Hepatocyte (in vitro differentiated cells): Measurements from ENCODE around the gene SMIM33. TPM values are rescaled to one million over a fixed set of nuclear protein-coding genes. Genes with fewer than 3 reads are reported as not detected.

Experiments
- DNase-seq: peaks from one replicate; pipeline ENCODE4 v3.0.0-alpha.2; 2016; ENCODE audit warnings: low spot score
- H2AFZ ChIP-seq: fragments of 200-600 bp; sonication (generic); 2 replicates; pipeline ENCODE4 v1.6.0; 2016; ENCODE audit warnings: antibody characterized with exemption, mild to moderate bottlenecking
- H3K27ac ChIP-seq: fragments of 200-600 bp; sonication (generic); 2 replicates; pipeline ENCODE4 v1.5.1; 2016; ENCODE audit warnings: mild to moderate bottlenecking
- H3K27me3 ChIP-seq: fragments of 200-600 bp; sonication (generic); 2 replicates; pipeline ENCODE4 v1.6.1; 2016
- H3K36me3 ChIP-seq: fragments of 200-600 bp; sonication (generic); replicated peaks from 2 replicates; pipeline ENCODE4 v1.5.1; 2016; ENCODE audit warnings: low read depth; ENCODE audit not compliant: insufficient read depth
- H3K4me1 ChIP-seq: fragments of 200-600 bp; sonication (generic); 2 replicates; pipeline ENCODE4 v1.5.1; 2016; ENCODE audit warnings: mild to moderate bottlenecking, moderate library complexity; ENCODE audit not compliant: insufficient read depth
- H3K4me2 ChIP-seq: fragments of 200-600 bp; sonication (generic); 2 replicates; pipeline ENCODE4 v1.6.0; 2016
- H3K4me3 ChIP-seq: fragments of 200-600 bp; sonication (generic); 2 replicates; pipeline ENCODE4 v1.5.1; 2016; ENCODE audit warnings: mild to moderate bottlenecking
- H3K79me2 ChIP-seq: fragments of 200-600 bp; sonication (generic); 2 replicates; pipeline ENCODE4 v1.6.0; 2017; ENCODE audit warnings: mild to moderate bottlenecking
- H3K9me2 ChIP-seq: fragments of 200-600 bp; sonication (generic); replicated peaks from 2 replicates; pipeline ENCODE4 v1.6.0; 2017; ENCODE audit warnings: mild to moderate bottlenecking; ENCODE audit not compliant: insufficient read depth
- H3K9me3 ChIP-seq: fragments of 200-600 bp; sonication (generic); 2 replicates; pipeline ENCODE4 v1.5.1; 2016; ENCODE audit warnings: low read depth, mild to moderate bottlenecking
- H4K20me1 ChIP-seq: fragments of 200-600 bp; sonication (generic); 2 replicates; pipeline ENCODE4 v1.6.0; 2016; ENCODE audit warnings: mild to moderate bottlenecking; ENCODE audit not compliant: insufficient read depth, poor library complexity, severe bottlenecking
- EZH2 ChIP-seq: fragments of 200-600 bp; sonication (generic); IDR thresholded peaks from 2 replicates; pipeline ENCODE4 v1.6.1; 2016; ENCODE audit warnings: antibody characterized with exemption, mild to moderate bottlenecking, borderline replicate concordance
- EZH2phosphoT487 ChIP-seq: fragments of 200-600 bp; sonication (generic); IDR thresholded peaks from one replicate; pipeline ENCODE4 v1.6.1; 2018; ENCODE audit warnings: antibody characterized with exemption, mild to moderate bottlenecking, low read depth, moderate library complexity; ENCODE audit not compliant: unreplicated experiment, severe bottlenecking
- WGBS: methylation state at CpG from one replicate; pipeline ENCODE4 v1.1.6; 2016; ENCODE audit warnings: low lambda C conversion rate; ENCODE audit errors: missing lambda C conversion rate; 5-methylcytosine and 5-hydroxymethylcytosine counted together
- polyA plus RNA-seq: library from polyadenylated mRNA; unstranded; fragments of >200 nt; fragmentation: Nextera tagmentation; extraction: Ambion mirVana; gene quantifications from 2 replicates; pipeline ENCODE4 v1.2.1, GENCODE V29; 2016
- total RNA-seq: library from RNA; depleted of rRNA; stranded (reverse); fragments of >200 nt; gene quantifications from 2 replicates; pipeline ENCODE4 v1.2.3, GENCODE V29; 2014
- TF ChIP-seq, protein P1 (sequence below): fragments of 200-600 bp; sonication (generic); IDR thresholded peaks from 2 replicates; pipeline ENCODE4 v1.5.1; 2016; ENCODE audit warnings: antibody characterized with exemption, mild to moderate bottlenecking; ENCODE audit not compliant: poor library complexity

The SMIM33 gene
- total and polyA plus RNA-seq, 2 experiments from 2014 or later = not detected

DNA sequence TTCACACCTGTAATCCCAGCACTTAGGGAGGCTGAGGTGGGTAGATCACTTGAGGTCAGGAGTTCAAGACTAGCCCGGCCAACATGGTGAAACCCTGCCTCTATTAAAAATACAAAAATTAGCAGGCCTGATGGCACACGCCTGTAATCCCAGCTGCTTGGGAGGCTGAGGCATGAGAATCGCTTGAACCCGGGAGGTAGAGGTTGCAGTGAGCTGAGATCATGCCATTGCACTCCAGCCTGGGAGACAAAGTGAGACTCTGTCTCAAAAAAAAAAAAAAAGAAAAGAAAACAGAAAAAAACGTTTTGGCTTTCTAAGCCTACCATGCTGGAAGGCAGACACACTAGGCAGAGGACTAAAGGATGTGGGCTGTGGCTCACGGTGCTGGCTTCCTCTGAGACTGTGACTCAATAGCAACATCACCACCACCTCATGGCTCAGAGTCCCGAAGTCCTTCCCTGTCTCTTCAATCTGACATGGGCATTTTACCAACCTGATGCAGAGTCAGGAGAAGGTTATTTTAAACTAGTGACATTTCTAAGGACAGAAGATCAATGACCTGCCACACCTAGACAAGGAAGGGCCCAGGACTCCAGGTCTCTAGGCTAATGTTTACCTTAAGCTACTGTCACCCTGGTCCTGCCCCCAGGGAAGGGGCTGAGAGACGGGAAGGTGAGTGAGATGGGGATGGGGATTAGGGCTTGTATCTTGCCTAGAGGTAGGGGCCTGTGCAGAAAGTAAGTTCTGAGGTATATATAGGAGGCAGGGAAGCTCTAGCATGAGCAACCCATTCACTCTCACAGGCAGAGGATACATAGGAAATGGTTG, 12.0 kb upstream of the SMIM33 start:
- peak overlapping the region; percentile 4 for H3K27ac ChIP-seq
- no peaks in the 10 kb centered on the region for H3K36me3 ChIP-seq
- H3K27me3 ChIP-seq = no peaks in the 10 kb centered on the region
- no peaks in the 10 kb centered on the region for H3K4me1 ChIP-seq
- peak overlapping the region; percentile 9 for H3K4me2 ChIP-seq
- TF ChIP-seq EZH2phosphoT487 (no peak), EZH2 (no peak)
- TF ChIP-seq, protein P1, sequence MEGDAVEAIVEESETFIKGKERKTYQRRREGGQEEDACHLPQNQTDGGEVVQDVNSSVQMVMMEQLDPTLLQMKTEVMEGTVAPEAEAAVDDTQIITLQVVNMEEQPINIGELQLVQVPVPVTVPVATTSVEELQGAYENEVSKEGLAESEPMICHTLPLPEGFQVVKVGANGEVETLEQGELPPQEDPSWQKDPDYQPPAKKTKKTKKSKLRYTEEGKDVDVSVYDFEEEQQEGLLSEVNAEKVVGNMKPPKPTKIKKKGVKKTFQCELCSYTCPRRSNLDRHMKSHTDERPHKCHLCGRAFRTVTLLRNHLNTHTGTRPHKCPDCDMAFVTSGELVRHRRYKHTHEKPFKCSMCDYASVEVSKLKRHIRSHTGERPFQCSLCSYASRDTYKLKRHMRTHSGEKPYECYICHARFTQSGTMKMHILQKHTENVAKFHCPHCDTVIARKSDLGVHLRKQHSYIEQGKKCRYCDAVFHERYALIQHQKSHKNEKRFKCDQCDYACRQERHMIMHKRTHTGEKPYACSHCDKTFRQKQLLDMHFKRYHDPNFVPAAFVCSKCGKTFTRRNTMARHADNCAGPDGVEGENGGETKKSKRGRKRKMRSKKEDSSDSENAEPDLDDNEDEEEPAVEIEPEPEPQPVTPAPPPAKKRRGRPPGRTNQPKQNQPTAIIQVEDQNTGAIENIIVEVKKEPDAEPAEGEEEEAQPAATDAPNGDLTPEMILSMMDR = no peak
- no peak for DNase-seq
- H3K9me2 ChIP-seq = no peaks in the 10 kb centered on the region
- H2AFZ ChIP-seq = no peak overlapping the region
- no peaks in the 10 kb centered on the region for H3K79me2 ChIP-seq
- no peaks in the 10 kb centered on the region for H3K9me3 ChIP-seq
- no peak overlapping the region for H3K4me3 ChIP-seq
- H4K20me1 ChIP-seq = no peaks in the 10 kb centered on the region
- WGBS = 71% methylated on average over 8 of the region's 8 CpGs

DNA sequence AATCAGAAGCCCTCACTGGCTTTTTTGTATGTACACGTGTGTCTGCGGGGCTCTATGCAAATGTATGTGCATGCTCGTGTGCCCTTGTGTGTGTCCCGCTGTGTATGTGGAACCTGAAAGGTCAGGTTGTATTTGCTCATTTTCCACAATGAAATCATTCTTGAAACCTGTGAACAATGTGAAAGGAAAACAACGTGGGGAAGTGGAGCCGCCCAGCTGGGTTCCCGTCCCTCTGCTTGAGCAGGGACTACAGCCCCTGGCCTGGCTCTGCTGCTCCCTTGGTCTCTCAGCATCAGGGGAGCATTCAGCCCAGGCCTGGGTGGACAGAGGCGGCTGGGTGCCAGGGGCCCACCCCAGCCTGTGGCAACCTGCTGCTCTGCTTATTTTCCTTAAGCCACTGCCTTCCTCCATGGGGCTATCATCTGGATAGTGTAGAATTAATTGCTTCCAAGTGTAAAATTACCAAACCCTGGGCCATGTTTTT, 11.3 kb upstream of the SMIM33 start:
- H3K4me3 ChIP-seq = no peak overlapping the region
- H3K27me3 ChIP-seq = no peaks in the 10 kb centered on the region
- no peaks in the 10 kb centered on the region for H3K9me3 ChIP-seq
- WGBS = 60% methylated on average over 8 of the region's 8 CpGs
- no peak overlapping the region for H2AFZ ChIP-seq
- DNase-seq = no peak
- no peaks in the 10 kb centered on the region for H3K36me3 ChIP-seq
- no peaks in the 10 kb centered on the region for H3K4me1 ChIP-seq
- H3K27ac ChIP-seq = peak overlapping the region; percentile 34
- peak overlapping the region; percentile 9 for H3K4me2 ChIP-seq
- H3K79me2 ChIP-seq = no peaks in the 10 kb centered on the region
- no peak for TF ChIP-seq EZH2phosphoT487
- TF ChIP-seq, protein P1 = no peak
- no peak for TF ChIP-seq EZH2
- H3K9me2 ChIP-seq = no peaks in the 10 kb centered on the region
- H4K20me1 ChIP-seq = no peaks in the 10 kb centered on the region

DNA sequence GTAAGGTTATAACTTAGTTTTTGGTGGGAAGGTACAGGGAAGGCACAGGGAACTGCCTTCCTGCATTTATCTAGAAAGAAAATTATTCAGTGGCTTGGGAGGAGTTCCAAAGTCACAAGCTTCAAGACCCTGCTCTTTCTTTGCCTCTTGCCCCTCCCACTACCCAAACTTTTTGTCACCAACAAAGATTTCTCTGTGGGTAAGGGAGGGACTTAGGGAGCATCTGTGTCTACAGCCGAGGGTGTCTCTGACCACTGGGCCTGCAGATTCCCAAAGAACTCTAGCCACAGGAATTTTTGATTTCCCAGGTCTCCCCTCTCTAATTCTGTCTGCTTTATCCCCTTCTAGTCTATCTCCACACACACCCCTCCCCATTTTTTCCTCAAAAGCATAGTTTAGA, 10.3 kb upstream of the SMIM33 start:
- Histone ChIP-seq H4K20me1 (no peaks in the 10 kb centered on the region), H3K9me3 (no peaks in the 10 kb centered on the region), H3K36me3 (no peaks in the 10 kb centered on the region), H3K79me2 (no peaks in the 10 kb centered on the region), H3K4me3 (no peak overlapping the region), H3K9me2 (no peaks in the 10 kb centered on the region), H2AFZ (no peak overlapping the region), H3K27me3 (no peaks in the 10 kb centered on the region), H3K4me2 (no peak overlapping the region), H3K27ac (no peak overlapping the region), H3K4me1 (no peaks in the 10 kb centered on the region)
- no peak for DNase-seq
- WGBS = 64% methylated on average over 1 of the region's 1 CpG
- TF ChIP-seq EZH2phosphoT487 = no peak
- no peak for TF ChIP-seq EZH2
- TF ChIP-seq, protein P1 = no peak
